Measurements from ENCODE around the gene MXD3.
A peak's percentile ranks its signal among the peaks of the same experiment; 100 is the strongest.
"Not testable (repeated sequence)": the region's sequence is repeated elsewhere in the genome, so short reads cannot be mapped to it uniquely, and the experiment has no call there.

Gene MXD3

DNA sequence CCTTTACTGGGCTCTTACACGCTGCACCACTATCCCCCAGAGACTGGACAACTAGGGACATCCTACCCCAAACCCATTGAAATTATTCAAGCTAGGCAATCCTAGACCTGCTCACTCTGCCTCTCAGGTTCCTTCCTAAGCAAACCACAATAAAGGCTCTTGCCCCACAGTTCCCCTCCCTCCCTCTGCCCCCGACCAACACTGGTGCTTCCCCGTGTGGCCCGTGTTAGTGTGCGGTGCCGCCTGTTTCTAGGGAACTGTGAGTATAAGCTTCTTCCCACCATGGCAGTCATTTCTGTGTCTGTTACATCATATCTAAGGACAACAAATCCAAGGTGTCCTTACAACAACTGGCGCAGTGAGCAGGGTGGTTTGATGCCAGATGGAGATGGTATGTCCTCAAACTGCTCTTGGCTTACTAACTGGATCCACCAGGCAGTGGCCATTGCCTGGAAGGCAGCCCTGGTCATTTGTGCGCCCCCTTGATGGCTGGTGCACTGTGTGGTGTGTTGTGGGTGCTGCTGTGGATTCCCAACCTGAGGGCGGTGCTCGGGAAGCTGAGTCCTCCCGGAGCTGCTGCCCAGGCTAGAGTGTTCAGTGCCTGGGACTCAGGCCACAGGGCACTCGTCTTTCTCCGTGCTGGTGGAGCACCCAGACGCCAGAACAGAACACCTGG, 8.4 kb upstream of the MXD3 start:
- no peak for DNase-seq (ENCODE audit: low spot score)

DNA sequence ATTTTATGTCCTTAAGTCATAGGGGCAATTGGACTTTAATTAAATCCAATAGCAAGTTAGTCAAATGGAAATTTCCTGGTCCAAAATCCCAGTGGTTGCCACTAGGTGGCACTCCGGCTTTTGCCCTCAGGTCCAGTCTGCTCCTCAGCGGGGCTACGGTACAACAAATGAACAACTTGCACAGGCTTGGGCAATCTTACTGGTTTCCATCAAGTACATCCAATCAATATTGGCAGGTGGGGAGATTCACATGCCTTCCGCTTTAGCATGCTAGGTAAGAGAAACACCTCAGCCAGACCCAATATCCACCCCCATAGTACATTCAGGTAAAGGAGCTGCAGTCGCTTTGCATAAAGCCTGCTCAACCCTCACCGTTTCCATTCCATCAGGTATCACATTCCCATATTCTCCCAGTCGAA, 6.3 kb upstream of the MXD3 start:
- peak; percentile 83 for DNase-seq (ENCODE audit: low spot score)

GRCh38 chr5:177316005-177316404, 4.3 kb upstream of the MXD3 start:
- DNase-seq (ENCODE audit: low spot score), result no peak

GRCh38 chr5:177315411-177315810, 3.7 kb upstream of the MXD3 start:
- DNase-seq (ENCODE audit: low spot score), result no peak

- no peak for DNase-seq (ENCODE audit: low spot score)
Measured at GRCh38 chr5:177314376-177315342, 3.0 kb upstream of the MXD3 start.

DNA sequence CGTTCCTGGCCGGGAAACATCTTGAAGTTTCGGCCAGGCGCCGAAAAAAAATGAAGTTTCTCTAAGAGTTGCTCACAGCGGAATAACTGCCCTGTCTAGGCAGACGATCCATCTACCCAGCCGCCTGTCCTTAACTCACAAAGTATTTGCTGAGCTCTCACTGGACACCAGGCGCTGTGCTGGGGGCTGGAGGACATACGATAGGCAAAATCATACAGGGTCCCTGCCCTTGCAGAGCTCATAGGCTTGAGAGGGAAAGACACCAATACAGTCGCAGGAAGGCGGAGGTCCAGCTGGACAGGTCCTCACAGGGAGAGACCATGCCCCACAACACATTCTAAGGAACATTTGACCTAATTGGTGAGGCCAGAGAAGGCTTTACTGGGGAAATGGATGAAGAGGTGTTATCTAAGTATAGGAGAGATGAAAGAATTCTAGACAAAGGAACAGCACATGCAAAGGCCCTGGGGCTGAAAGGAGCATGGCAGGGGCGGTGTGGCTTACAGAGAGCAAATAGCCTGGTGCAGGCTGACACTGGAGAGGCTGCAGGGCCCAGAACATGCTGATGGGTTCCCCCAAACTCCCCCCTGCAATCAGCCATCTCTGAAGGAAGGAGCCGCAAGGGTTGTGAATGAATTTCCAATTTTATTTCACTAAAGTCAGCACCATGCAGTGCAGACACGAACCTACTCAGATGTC, 2.0 kb upstream of the MXD3 start:
- no peak for DNase-seq (ENCODE audit: low spot score)

- no peak for DNase-seq (ENCODE audit: low spot score)
Measured at GRCh38 chr5:177312649-177313181, 1.0 kb upstream of the MXD3 start.

GRCh38 chr5:177311392-177311722, 341 bp downstream of the MXD3 start:
- DNase-seq (ENCODE audit: low spot score), result no peak

- DNase-seq (ENCODE audit: low spot score), result no peak
Measured at GRCh38 chr5:177310757-177311391, 824 bp downstream of the MXD3 start.

DNA sequence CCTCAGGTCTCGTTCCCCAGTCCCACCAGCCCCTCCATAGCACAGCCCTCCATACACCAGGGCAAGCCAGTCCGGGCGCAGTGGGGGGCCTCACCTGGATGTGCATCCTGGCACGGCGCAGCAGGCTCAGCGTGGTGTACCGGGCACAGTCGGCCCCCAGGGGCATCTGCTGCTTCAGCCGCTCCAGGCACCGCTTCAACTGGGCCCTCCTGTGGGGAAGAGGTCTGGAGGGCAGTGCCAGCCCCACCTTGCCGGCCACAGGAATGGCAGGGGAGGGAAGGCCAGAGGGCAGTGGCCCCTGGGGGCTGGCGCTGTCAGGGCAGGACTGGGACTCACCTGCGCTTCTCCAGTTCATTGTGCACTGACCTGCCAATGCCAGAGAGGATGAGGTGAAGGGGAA, 1.4 kb downstream of the MXD3 start:
- no peak for DNase-seq (ENCODE audit: low spot score)

GRCh38 chr5:177309351-177310191, 2.1 kb downstream of the MXD3 start:
- peak; percentile 73 for DNase-seq (ENCODE audit: low spot score)

DNA sequence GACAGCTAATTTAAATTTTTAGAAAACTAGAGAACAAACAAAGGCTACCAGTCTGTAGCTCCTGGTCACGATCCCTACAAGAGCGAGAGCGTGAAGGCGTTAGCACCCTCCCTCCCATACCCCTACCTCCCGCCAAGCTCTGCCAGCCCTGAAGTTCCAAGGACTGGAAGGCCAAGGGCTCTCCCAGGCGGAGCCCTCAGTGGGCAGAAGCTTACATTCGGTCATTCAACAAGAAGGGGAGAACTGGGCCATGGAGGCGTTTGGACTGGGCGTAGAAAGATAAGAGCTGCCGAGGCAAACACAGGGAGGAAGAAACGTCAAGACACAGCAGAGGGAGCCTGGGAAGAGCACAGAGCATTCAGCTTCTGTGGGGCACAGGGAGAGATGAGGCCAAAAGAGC, 3.0 kb downstream of the MXD3 start:
- no peak for DNase-seq (ENCODE audit: low spot score)

GRCh38 chr5:177307544-177308363, 3.9 kb downstream of the MXD3 start:
- no peak for DNase-seq (ENCODE audit: low spot score)

DNA sequence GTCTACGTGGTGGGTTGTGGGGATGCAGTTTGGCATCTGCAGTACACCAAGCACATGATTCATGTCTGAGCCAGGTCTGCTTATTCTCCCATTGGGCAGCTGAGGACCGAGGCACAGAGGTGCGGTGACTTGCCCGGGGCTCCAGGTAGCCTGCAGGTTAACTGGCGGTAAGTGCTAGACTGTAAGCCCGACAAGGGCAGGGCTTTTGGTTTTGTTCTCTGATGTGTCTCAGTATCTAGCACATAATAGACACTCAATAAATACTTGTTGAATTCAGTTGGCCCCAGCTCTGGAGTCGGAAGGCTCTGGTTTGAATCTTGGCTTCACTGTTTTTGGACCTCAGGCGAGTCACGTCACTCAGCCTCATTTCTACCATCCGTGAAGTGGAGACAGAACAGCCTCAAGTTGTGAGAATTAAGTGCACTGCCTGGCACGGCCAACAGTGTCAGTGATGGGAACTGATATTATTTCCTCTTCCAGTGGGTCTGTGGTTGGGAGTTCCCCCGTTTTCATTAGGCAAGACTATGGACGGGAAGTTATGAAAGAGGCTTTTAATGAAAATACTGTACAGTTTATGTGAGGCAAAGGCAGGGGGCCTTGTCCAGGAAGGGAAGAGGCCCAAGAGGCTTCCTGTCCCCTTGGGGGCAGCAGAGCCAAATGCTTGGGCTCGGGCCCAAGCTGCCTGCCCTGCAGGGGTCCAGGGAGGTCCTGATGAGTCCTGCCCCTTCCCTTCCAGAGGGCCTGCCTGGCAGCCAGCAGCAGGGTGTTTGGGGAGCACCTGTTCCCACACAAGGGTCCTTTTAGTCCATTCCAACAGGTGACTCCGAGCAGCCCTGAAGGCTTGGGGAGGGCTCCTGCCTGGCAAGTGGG, 4.8 kb downstream of the MXD3 start:
- no peak for DNase-seq (ENCODE audit: low spot score)

- DNase-seq (ENCODE audit: low spot score), result not testable (repeated sequence)
Measured at GRCh38 chr5:177306103-177306640, 5.5 kb downstream of the MXD3 start.

GRCh38 chr5:177304392-177305119, 7.1 kb downstream of the MXD3 start:
- peak; percentile 26 for DNase-seq (ENCODE audit: low spot score)

DNA sequence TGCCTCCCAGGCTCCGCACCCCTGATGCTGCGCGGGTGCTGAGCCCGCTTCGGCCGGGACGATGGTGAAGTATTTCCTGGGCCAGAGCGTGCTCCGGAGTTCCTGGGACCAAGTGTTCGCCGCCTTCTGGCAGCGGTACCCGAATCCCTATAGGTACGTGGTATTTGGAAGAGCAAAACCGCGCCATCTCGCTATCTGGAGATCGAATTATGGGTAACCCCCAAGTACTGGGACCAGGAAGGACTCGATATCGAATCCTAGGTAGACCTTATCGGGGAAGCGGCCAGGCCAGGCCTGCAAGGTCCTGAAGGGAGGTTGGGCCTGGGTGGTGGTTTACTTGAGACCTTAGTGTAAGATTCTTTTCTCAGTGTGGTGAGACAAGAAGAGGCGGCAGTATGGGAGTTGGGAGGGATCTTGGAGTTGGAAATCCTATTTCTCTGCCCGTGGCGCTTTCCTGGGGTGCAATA, 7.7 kb downstream of the MXD3 start:
- no peak for DNase-seq (ENCODE audit: low spot score)
